SK-N-SH (cell line): ENCODE measurements around the gene MUC20. TPM values are rescaled to one million over a fixed set of nuclear protein-coding genes. Genes with fewer than 3 reads are reported as not detected.

Experiments
- CTCF ChIA-PET: fragments of 300-600, 350-600 bp; formaldehyde crosslinking; extraction: SDS; loops from one replicate; lab custom pipeline; 2021; lab: Yijun Ruan, JAX
- POLR2A ChIA-PET: fragments of 350-600 bp; sonication (Branson Sonifier 250); formaldehyde crosslinking; extraction: SDS; loops from one replicate; lab custom pipeline; 2020; ENCODE audit warnings: antibody characterized with exemption, inconsistent platforms; lab: Yijun Ruan, JAX
- DNase-seq: peaks from one replicate; pipeline ENCODE4 v3.0.0; 2012
- H2AFZ ChIP-seq: fragments of 200-600 bp; sonication (generic); 2 replicates; pipeline ENCODE4 v1.8.1; 2016; ENCODE audit warnings: antibody characterized with exemption, mild to moderate bottlenecking, low read depth
- H3F3A ChIP-seq: fragments of 200-600 bp; sonication (generic); replicated peaks from 2 replicates; pipeline ENCODE3; 2016; ENCODE audit warnings: antibody characterized with exemption, mild to moderate bottlenecking; ENCODE audit not compliant: insufficient read depth
- H3K27ac ChIP-seq, 2 experiments: fragments of 200-500 bp in 1 of 2; fragments of 200-600 bp in 1 of 2; sonication (Bioruptor generic) in 1 of 2; sonication (generic), shearing (Covaris generic) in 1 of 2; 2 replicates each; pipeline versions ENCODE4 v1.5.1 to v1.6.1; 2014 to 2016; ENCODE audit warnings: low read depth in 2 of 2, inconsistent platforms in 1 of 2, low read length in 1 of 2, mild to moderate bottlenecking in 1 of 2, mixed read lengths in 1 of 2
- H3K27me3 ChIP-seq: fragments of 200-600 bp; sonication (generic), shearing (Covaris generic); 2 replicates; pipeline ENCODE4 v1.6.1; 2016; ENCODE audit warnings: mixed run types; ENCODE audit not compliant: insufficient read depth
- H3K36me3 ChIP-seq, 2 experiments: fragments of 200-500 bp in 1 of 2; fragments of 200-600 bp in 1 of 2; sonication (Bioruptor generic) in 1 of 2; sonication (generic) in 1 of 2; replicated peaks in 1 of 2; 2 replicates each; pipeline versions ENCODE3 to v1.5.1; 2014 to 2016; ENCODE audit warnings: low read length in 1 of 2, mild to moderate bottlenecking in 1 of 2; ENCODE audit not compliant: insufficient read depth in 2 of 2, control insufficient read depth in 1 of 2
- H3K4me1 ChIP-seq, 2 experiments: fragments of 200-500 bp in 1 of 2; fragments of 200-600 bp in 1 of 2; sonication (Bioruptor generic) in 1 of 2; sonication (generic), shearing (Covaris generic) in 1 of 2; 2 replicates each; pipeline versions ENCODE4 v1.5.1 to v1.6.1; 2014 to 2016; ENCODE audit warnings: low read depth in 1 of 2, low read length in 1 of 2, mixed run types in 1 of 2; ENCODE audit not compliant: insufficient read depth in 2 of 2, control insufficient read depth in 1 of 2
- H3K4me2 ChIP-seq: fragments of 200-600 bp; sonication (generic), shearing (Covaris generic); 2 replicates; pipeline ENCODE4 v1.6.1; 2017; ENCODE audit warnings: mixed run types
- H3K4me3 ChIP-seq, 2 experiments: fragments of 200-500 bp in 1 of 2; fragments of 200-600 bp in 1 of 2; sonication (Bioruptor generic) in 1 of 2; sonication (generic), shearing (Covaris generic) in 1 of 2; 2 replicates each; pipeline versions ENCODE4 v1.5.1 to v1.8.1; 2014 to 2016; ENCODE audit warnings: low read depth in 2 of 2, inconsistent platforms in 1 of 2, low read length in 1 of 2, mild to moderate bottlenecking in 1 of 2, mixed read lengths in 1 of 2, moderate library complexity in 1 of 2
- H3K79me2 ChIP-seq: fragments of 200-600 bp; sonication (generic); 2 replicates; pipeline ENCODE4 v1.8.1; 2017; ENCODE audit warnings: mild to moderate bottlenecking; ENCODE audit not compliant: insufficient read depth
- H3K9ac ChIP-seq: fragments of 200-600 bp; sonication (generic); 2 replicates; pipeline ENCODE4 v1.6.1; 2017; ENCODE audit warnings: mixed run types
- H3K9me2 ChIP-seq: fragments of 200-600 bp; sonication (generic); 2 replicates; pipeline ENCODE4 v1.6.1; 2017; ENCODE audit warnings: mixed run types
- H3K9me3 ChIP-seq: fragments of 200-600 bp; sonication (generic); 2 replicates; pipeline ENCODE4 v1.6.1; 2017; ENCODE audit warnings: mixed run types, mild to moderate bottlenecking, moderate library complexity
- H4K20me1 ChIP-seq: fragments of 200-600 bp; sonication (generic); 2 replicates; pipeline ENCODE4 v1.6.1; 2017; ENCODE audit warnings: mild to moderate bottlenecking, mixed run types; ENCODE audit not compliant: insufficient read depth
- CHD2 ChIP-seq: fragments of 150-350 bp; IDR thresholded peaks from 2 replicates; pipeline ENCODE4 v1.6.1; 2018; ENCODE audit warnings: low read length; ENCODE audit not compliant: partially characterized antibody
- ELF1 ChIP-seq: IDR thresholded peaks from 2 replicates; pipeline ENCODE4 v1.4.0; 2012
- EZH2phosphoT487 ChIP-seq: fragments of 200-600 bp; sonication (generic); IDR thresholded peaks from 2 replicates; pipeline ENCODE4 v1.6.1; 2017; ENCODE audit warnings: low read depth, mixed run types, mild to moderate bottlenecking, antibody characterized with exemption, moderate library complexity, borderline replicate concordance
- FOXJ3 ChIP-seq: sonication (generic); formaldehyde crosslinking; IDR thresholded peaks from 2 replicates; pipeline ENCODE4 v1.5.1; 2020; ENCODE audit warnings: mild to moderate bottlenecking, missing genetic modification reagents
- JUND ChIP-seq: IDR thresholded peaks from 2 replicates; pipeline ENCODE4 v1.4.0; 2012
- MXI1 ChIP-seq: IDR thresholded peaks from 2 replicates; pipeline ENCODE4 v1.6.1; 2012; ENCODE audit warnings: mild to moderate bottlenecking, low read depth, low read length, improper control_type of control experiment
- NFIC ChIP-seq: IDR thresholded peaks from 2 replicates; pipeline ENCODE4 v1.4.0; 2012; ENCODE audit warnings: borderline replicate concordance
- POLR2AphosphoS5 ChIP-seq: IDR thresholded peaks from 2 replicates; pipeline ENCODE4 v1.6.1; 2012; ENCODE audit warnings: low read depth, low read length
- RAD21 ChIP-seq: IDR thresholded peaks from 2 replicates; pipeline ENCODE4 v1.6.1; 2012; ENCODE audit warnings: mild to moderate bottlenecking, low read length
- RXRA ChIP-seq: IDR thresholded peaks from 2 replicates; pipeline ENCODE4 v1.4.0; 2012; ENCODE audit warnings: low read depth, mild to moderate bottlenecking, borderline replicate concordance
- SMC3 ChIP-seq: IDR thresholded peaks from 2 replicates; pipeline ENCODE4 v1.6.1; 2012; ENCODE audit warnings: low read depth, low read length, improper control_type of control experiment
- TCF12 ChIP-seq: IDR thresholded peaks from 2 replicates; pipeline ENCODE4 v1.4.0; 2012
- TEAD4 ChIP-seq: IDR thresholded peaks from 2 replicates; pipeline ENCODE4 v1.4.0; 2012; ENCODE audit warnings: mild to moderate bottlenecking, borderline replicate concordance; ENCODE audit not compliant: insufficient read depth
- WGBS: methylation state at CpG from one replicate; pipeline ENCODE4 v1.1.6; 2017; ENCODE audit warnings: low lambda C conversion rate; 5-methylcytosine and 5-hydroxymethylcytosine counted together
- polyA plus RNA-seq, 3 experiments: library from polyadenylated mRNA; depleted of rRNA; stranded (reverse); fragments of >200 nt; gene quantifications; 2 replicates each; pipeline ENCODE4 v1.2.3, GENCODE V29; 2012
- TF ChIP-seq, protein P1 (sequence below): IDR thresholded peaks from 2 replicates; pipeline ENCODE4 v1.4.0; 2012; ENCODE audit warnings: low read depth
- TF ChIP-seq, protein P2 (sequence below): IDR thresholded peaks from 2 replicates; pipeline ENCODE4 v1.4.0; 2012; ENCODE audit warnings: low read depth, borderline replicate concordance
- TF ChIP-seq, protein P3 (sequence below): fragments of 150-350 bp; IDR thresholded peaks from 2 replicates; pipeline ENCODE4 v1.6.1; 2016; ENCODE audit warnings: mild to moderate bottlenecking, low read depth, low read length

Gene MUC20
- polyA plus RNA-seq, 1 of the 3 experiments (the other 2 are of a cell fraction) = 0.31 TPM

DNA sequence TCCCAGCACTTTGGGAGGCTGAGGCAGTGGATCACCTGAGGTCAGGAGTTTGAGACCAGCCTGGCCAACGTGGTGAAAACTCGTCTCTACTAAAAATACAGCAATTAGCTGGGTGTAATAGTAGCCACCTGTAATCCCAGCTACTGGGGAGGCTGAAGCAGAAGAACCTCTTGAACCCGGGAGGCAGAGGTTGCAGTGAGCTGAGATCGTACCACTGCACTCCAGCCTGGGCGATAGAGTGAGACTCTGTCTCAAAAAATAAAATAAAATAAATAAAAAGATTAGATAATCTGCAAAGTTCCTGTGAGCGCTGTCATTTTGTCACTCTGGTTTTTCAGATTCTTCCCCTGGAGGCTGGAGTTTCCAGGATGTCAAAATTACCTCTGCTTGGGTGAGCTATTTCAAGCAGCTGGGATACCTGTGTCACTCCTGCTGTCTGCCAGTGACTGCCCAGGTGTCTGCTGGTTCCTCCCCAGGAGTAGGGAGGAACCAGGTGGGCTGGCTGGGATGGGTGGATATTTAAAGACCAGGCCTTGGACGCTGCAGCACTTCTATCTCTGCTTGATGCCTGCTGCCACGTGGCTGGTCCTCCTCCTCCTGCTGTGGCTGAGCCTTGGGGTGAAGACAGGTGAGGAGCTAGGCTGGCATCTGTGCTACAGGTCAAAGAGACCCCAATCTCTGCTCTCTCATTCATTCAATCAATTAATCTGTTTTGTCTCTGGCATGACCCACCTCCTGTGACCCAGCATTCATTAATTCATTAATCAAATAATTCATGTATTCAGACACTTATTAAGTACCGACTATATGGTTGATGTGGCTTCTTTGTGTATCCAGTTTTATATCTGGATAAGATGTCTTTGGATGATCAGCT, 19.5 kb upstream of the MUC20 start (continued):
- no peak for TF ChIP-seq POLR2AphosphoS5
- no peak for TF ChIP-seq ELF1
- TF ChIP-seq FOXJ3 = no peak
- no peak for TF ChIP-seq EZH2phosphoT487
- no peak for TF ChIP-seq CHD2

DNA sequence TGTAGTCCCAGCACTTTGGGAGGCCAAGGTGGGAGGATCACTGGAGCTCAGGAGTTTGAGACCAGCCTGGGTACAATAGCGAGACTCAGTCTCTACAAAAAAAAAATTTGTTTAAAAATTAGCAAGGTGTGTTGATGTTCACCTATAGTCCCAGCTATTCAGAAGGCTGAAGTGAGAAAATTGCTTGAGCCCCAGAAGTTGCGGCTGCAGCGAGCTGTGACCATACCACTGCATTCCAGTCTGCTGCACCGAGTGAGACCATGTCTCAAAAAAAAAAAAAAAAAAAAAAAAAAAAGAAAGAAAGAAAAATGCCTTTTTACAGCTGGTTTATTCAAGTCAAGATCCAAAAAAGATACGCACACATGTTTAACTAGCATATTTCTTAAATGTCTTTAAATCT, 17.0 kb upstream of the MUC20 start:
- no peaks in the 10 kb centered on the region for H3K27me3 ChIP-seq
- no peak overlapping the region for H3K9ac ChIP-seq
- no peak overlapping the region for H3K27ac ChIP-seq
- no peaks in the 10 kb centered on the region for H3K9me2 ChIP-seq
- ChIA-PET CTCF (interaction anchor here (1.4 to 1.8 kb wide), 4 partner anchors 11 to 211 kb away, joined by 3 to 8 read pairs (median 4); no protein-coding TSS in a partner anchor), POLR2A (no interaction called here)
- no peaks in the 10 kb centered on the region for H3F3A ChIP-seq
- no peaks in the 10 kb centered on the region for H3K9me3 ChIP-seq
- H3K36me3 ChIP-seq = no peaks in the 10 kb centered on the region
- DNase-seq = no peak
- H3K4me2 ChIP-seq = no peak overlapping the region
- TF ChIP-seq FOXJ3 = no peak
- no peak for TF ChIP-seq JUND
- TF ChIP-seq NFIC = no peak
- no peak for TF ChIP-seq TEAD4
- TF ChIP-seq RXRA = no peak
- TF ChIP-seq, protein P1, sequence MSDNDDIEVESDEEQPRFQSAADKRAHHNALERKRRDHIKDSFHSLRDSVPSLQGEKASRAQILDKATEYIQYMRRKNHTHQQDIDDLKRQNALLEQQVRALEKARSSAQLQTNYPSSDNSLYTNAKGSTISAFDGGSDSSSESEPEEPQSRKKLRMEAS = no peak
- no peak overlapping the region for H3K4me3 ChIP-seq
- H3K4me1 ChIP-seq = no peaks in the 10 kb centered on the region
- no peaks in the 10 kb centered on the region for H3K79me2 ChIP-seq
- H2AFZ ChIP-seq = no peak overlapping the region
- no peaks in the 10 kb centered on the region for H4K20me1 ChIP-seq
- 89% methylated on average over 5 of the region's 5 CpGs for WGBS

DNA sequence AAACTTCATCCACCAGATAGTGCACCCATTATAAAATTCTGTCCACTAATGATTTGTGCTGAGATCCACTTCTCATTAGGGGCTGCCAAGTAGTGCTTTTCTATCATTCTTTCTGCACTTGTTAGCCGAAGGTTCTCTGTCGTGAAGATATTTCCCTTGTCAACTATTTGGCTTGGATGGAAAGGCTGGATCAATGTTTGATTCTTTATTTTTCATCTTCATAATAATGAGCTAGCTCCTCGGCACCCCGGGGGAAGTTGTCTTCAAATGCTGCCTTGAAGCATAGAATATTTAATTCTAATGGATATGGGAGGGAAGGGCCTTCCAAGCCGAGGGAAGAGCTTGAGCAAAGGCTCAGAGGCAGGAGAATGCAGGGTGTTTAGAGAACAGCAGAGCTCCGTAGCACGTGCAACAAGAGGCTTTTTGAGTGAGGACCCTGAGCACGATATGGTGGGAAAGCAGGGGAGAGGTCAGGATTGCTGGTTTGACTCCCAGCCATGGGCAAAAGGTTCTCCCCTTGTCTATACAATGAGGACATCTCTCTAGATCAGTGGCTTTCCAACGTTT, 16.3 kb upstream of the MUC20 start:
- Histone ChIP-seq H3K9me2 (no peaks in the 10 kb centered on the region), H3F3A (no peaks in the 10 kb centered on the region), H3K9me3 (no peaks in the 10 kb centered on the region), H3K4me1 (no peaks in the 10 kb centered on the region), H4K20me1 (no peaks in the 10 kb centered on the region), H3K79me2 (no peaks in the 10 kb centered on the region), H2AFZ (no peak overlapping the region), H3K27me3 (no peaks in the 10 kb centered on the region), H3K36me3 (no peaks in the 10 kb centered on the region), H3K27ac (no peak overlapping the region), H3K4me2 (no peak overlapping the region), H3K9ac (no peak overlapping the region), H3K4me3 (no peak overlapping the region)
- CTCF ChIA-PET = interaction anchor here (1.4 to 1.8 kb wide), 3 partner anchors 12 to 148 kb away, joined by 3 to 8 read pairs (median 4); no protein-coding TSS in a partner anchor
- no peak for TF ChIP-seq RXRA
- TF ChIP-seq TEAD4 = no peak
- TF ChIP-seq TCF12 = no peak
- TF ChIP-seq MXI1 = no peak
- TF ChIP-seq, protein P2, sequence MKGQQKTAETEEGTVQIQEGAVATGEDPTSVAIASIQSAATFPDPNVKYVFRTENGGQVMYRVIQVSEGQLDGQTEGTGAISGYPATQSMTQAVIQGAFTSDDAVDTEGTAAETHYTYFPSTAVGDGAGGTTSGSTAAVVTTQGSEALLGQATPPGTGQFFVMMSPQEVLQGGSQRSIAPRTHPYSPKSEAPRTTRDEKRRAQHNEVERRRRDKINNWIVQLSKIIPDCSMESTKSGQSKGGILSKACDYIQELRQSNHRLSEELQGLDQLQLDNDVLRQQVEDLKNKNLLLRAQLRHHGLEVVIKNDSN = no peak
- no peak for TF ChIP-seq SMC3
- TF ChIP-seq, protein P3, sequence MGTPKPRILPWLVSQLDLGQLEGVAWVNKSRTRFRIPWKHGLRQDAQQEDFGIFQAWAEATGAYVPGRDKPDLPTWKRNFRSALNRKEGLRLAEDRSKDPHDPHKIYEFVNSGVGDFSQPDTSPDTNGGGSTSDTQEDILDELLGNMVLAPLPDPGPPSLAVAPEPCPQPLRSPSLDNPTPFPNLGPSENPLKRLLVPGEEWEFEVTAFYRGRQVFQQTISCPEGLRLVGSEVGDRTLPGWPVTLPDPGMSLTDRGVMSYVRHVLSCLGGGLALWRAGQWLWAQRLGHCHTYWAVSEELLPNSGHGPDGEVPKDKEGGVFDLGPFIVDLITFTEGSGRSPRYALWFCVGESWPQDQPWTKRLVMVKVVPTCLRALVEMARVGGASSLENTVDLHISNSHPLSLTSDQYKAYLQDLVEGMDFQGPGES = no peak
- no peak for TF ChIP-seq RAD21
- TF ChIP-seq POLR2AphosphoS5 = no peak
- no peak for TF ChIP-seq EZH2phosphoT487
- TF ChIP-seq, protein P1 = no peak
- POLR2A ChIA-PET = no interaction called here
- WGBS = 70% methylated on average over 9 of the region's 9 CpGs
- DNase-seq = no peak
